LNCAP (cell line): Measurements from ENCODE around the gene ANKRD11.

ENCODE experiments used
- TF ChIP-seq, protein P1 (sequence below): fragments of 450-650 bp; IDR thresholded peaks from 2 replicates; pipeline ENCODE4 v1.5.1; 2017; ENCODE audit warnings: mild to moderate bottlenecking

Gene ANKRD11

GRCh38 chr16:89317729-89318429 lies 172.5 kb downstream of the ANKRD11 start:
- TF ChIP-seq, protein P1, sequence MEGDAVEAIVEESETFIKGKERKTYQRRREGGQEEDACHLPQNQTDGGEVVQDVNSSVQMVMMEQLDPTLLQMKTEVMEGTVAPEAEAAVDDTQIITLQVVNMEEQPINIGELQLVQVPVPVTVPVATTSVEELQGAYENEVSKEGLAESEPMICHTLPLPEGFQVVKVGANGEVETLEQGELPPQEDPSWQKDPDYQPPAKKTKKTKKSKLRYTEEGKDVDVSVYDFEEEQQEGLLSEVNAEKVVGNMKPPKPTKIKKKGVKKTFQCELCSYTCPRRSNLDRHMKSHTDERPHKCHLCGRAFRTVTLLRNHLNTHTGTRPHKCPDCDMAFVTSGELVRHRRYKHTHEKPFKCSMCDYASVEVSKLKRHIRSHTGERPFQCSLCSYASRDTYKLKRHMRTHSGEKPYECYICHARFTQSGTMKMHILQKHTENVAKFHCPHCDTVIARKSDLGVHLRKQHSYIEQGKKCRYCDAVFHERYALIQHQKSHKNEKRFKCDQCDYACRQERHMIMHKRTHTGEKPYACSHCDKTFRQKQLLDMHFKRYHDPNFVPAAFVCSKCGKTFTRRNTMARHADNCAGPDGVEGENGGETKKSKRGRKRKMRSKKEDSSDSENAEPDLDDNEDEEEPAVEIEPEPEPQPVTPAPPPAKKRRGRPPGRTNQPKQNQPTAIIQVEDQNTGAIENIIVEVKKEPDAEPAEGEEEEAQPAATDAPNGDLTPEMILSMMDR = no peak

DNA sequence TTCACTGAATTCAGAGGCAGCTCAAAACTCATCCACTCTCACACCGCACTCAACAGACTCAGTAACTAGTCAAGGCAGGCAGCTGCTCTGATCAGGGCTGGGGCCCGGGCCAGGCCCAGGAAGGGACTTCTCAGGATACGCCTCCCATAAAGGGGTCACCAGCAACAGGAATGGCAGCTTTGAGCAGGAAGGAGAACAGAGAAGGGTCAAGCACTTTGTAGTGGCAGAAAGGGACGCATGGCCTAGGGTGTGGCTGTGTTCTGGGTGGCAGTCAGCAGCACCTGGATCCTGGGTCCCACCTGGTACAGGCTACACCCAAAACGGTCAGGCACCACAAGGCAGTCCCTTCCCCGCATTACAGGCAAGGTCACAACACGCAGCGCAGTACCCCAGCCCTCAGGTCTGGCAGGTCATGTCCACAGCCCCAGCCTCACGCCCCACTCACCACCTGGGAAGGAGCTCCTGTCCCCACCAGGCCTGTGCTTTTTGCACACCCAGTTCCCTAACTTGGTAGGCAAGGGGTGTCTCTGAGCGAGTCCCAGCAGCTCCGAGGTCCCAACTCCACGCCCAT lies 173.2 kb downstream of the ANKRD11 start:
- TF ChIP-seq, protein P1 = no peak

GRCh38 chr16:89316701-89317100 lies 173.7 kb downstream of the ANKRD11 start:
- TF ChIP-seq, protein P1 = no peak

GRCh38 chr16:89315791-89316581 lies 174.4 kb downstream of the ANKRD11 start:
- TF ChIP-seq, protein P1 = no peak

DNA sequence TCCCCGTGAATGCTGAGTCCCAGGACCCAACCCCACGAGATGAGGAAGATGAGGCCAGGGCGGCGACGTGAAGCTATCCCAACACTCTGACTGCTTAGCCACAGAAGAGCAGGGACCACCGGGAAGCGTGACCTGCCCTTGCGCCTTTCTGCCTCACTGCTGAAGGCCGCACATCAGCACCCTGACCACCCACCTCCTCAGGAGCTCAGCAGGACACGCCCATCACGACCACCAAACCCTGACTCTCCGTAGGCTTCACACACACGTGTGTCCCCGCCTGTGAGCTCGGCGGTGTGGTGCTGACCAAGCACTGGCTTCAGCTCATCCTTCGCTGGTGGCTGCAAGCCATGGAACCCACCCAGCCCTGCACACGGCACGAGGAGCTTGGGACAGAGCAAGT lies 175.1 kb downstream of the ANKRD11 start:
- TF ChIP-seq, protein P1 = no peak

- TF ChIP-seq, protein P1 = no peak
These were observed 175.5 kb downstream of the ANKRD11 start for GRCh38 chr16:89314854-89315253.

DNA sequence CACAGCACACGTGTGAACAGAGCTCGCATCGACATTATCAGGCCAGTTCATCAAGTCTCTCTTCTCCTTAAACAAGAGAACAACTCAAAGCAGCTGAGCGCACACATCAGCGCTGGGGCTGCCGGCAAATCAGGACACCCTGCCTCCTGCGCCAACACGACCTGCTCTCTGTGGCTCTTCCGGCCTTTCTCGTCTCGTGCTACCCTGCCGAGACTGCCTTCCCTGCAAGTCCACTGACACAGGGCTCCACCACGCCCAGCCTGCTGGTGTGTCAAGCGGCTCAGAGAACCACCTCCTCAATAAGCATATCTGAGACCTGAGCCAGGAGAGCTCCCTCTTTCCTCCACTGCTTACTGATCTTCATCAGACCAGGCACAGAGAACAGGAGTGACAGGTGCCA lies 176.0 kb downstream of the ANKRD11 start:
- TF ChIP-seq, protein P1 = no peak
